Measurements from ENCODE around the gene ROR2.

The ROR2 gene

GRCh38 chr9:91736898-91737601 lies 213.0 kb downstream of the ROR2 start:
- no peak for DNase-seq (ENCODE audit: low read depth)

DNA sequence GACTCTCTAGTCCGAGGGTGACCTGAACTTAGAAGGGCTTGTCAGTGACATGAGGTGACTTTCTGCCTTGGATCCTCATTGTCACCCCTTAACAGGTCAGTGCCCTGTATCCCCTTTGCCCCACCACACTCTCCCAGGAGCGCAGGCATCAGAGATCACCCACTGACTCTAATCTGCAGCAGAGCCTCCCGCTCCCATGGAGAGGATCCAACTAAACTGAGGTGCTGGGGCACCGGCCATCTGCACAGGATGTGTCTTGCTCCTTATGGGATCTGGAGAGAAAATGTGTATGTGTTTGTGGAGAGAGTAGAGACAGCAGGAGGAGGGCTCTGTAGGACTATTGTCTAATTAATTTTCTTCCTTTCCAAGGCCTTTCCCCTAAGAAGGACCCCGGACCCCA lies 213.7 kb downstream of the ROR2 start:
- DNase-seq (ENCODE audit: low read depth) = no peak

- DNase-seq (ENCODE audit: low read depth) = no peak
Measured at GRCh38 chr9:91735049-91735448, 215.0 kb downstream of the ROR2 start.

DNA sequence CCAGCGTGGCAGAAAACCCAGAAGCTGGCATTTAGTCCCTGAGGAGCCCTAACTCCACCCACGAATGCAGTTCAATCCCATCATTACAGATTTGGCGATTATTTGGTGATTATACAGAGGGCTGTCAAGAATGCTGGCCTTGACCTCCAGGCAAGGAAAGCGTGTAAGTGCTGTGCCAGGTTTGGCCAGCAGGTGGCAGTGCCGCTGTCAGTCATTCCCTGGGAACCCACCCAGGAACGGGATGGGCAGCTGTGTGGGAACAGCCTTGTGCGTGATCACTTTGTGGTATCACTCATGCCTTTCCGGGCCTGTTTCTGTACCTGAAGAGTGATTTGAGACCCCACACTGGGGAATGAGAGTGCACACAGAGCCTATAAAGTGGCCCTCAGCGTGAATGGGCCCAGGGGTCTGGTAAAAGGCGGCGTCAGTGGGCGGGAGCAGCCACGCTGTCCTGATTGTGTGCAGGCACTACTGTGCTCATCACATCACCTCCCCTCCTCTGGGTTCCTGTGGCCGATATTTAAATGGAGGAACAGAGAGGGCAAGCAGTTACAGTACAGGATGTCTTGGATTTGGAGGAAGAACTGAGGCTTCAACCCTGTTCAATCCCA lies 215.6 kb downstream of the ROR2 start:
- DNase-seq (ENCODE audit: low read depth) = no peak

DNA sequence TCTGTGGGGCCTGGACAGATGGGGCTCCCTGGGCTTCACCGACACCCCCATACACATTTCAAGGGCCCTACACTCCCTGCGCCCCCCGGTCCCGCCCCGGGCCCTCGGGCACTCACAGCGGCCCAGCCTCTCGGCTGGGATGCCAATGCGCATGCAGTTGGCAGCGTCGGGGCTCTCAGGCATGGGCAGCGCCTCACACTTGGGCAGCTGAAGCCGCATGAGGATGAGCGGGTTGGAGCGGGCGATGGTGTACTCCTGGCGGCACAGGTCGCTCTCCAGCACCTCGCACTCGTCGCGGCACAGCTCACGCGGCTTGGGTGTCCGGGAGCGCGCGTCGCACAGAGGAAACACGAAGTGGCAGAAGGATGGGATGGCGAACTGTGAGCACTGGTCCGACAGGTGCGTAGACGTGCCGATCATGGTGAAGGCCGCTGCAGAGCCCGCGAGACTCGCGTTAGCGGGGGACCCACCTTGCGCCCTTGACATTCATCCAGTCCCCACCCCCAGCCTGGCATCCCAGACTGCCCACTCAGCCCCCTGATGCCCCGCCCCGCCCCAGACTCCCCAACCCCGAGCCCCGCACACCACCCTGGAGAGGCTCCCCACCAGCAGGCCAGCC lies 216.9 kb downstream of the ROR2 start:
- no peak for DNase-seq (ENCODE audit: low read depth)

DNA sequence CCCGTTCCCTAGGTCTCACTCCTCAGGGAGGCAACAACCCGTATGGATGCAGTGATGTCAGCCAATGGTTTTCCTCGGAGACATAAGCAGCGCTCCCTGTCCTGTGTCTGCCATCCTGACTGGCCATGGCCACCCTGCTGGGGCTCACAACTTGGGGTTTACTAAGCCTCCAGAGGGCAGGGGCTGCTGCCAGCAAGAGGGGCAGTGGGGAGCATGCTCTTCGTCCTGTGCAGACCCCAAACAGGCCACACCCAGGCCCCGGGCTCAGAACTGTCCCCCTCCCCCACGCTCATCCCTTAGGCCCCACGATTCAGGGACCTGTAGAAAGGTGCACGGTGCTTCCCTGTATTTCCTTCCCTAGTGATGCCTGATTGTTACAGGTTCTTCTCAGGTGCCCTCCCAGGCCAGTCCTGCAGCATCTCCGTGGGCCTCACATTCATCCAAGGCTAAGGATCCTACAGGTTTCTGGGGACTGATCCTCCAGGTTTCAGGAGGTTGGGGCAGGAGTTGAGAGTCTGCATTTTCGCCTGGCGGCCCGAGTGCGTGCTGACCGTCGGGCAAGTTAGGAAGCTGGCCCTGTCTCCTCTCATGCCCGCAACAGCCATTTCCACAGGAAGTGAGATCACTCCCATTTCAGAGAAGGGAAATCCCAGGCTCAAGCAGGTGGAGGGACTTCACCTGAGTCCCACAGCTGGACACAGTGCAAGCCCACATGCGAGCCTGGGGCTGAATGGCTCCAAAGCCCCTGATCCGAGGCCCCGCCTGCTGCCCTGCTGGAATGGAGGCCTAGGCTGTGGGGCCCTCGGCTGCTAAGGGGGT lies 217.6 kb downstream of the ROR2 start:
- DNase-seq (ENCODE audit: low read depth) = no peak

DNA sequence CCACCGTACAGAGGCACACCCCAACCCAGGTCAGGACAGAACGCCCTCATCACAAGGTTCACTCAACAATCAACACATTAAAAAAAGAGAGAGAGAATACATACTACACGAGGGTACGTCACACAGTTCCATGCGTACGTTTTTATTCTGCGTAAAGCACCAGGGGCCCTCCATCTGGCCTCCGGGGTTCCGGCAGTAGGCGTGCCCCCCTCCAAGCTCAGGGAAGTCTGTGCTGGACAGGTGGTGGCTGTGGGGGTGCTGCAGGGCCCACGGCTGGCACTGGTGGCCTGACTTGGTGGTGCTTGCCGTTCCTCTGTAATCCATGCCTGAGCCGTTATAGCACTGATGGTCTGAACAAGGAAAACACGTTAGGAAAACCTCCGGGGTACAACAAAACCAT lies 219.2 kb downstream of the ROR2 start:
- no peak for DNase-seq (ENCODE audit: low read depth)

GRCh38 chr9:91729558-91729842 lies 220.5 kb downstream of the ROR2 start:
- DNase-seq (ENCODE audit: low read depth) = no peak

DNA sequence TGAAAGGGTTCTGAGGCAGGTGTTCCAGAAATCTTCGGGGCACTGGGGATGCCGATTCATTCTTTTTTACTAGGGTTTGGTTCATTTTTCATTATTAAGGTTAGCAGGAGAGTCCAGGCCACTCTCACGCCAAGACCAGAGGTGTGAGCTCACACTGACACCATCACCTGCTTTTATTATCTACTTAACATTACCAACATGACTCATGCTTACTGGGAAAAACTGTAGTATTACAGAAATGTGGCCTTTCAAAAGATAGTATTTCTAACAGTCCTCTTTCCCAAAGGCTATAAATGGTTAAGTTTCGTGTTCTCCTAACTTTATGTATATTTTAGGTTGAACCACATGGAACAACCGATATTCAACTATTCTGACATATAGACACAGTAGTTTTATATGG lies 222.1 kb downstream of the ROR2 start:
- no peak for DNase-seq (ENCODE audit: low read depth)

DNA sequence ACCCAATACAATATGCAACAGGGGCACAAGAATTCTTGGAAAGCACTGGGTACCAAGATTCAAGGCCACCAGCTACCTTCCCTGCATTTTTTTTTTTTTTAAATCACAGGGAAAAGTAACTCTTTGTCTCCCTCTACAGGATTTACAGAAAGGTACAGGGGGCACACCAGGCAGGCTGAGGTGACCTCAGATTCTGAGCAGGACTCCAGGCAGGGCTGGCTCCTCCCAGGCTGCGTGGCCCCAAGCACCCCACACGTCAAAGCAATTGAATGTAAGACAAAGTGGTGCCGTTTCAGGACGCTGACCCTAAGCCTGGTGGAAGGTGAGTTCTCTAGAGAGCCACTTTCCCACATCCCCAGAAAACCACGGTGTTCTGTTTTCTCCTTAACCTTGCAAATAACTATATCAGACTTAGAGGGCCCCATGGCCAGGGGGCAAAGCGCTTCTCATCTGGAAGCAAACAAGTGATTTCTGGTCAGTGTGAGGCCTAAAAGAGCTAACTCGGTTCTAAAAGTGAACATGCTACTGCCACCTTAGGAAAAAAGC lies 222.6 kb downstream of the ROR2 start:
- DNase-seq (ENCODE audit: low read depth) = no peak

GRCh38 chr9:91726406-91727100 lies 223.5 kb downstream of the ROR2 start:
- no peak for DNase-seq (ENCODE audit: low read depth)

DNA sequence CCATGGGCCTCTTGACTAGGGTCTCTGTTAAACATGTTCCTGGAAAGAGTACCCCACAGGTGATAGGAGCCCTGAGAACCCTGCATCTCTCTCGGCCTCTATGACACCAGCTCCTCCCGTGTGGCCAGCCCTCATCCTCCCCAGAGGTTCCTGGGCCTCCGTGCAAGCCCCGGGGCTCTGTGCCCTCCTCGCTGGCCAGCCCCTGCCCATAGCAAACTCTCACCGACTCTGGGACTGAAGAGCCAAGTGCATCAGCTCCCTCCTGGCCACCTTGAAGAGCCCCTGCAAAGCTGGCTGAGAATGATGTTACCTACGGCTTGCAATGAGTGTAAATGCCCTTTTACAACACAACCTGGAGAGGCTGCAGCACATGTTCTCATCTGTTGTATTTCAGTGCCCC lies 224.4 kb downstream of the ROR2 start:
- DNase-seq (ENCODE audit: low read depth) = no peak

- DNase-seq (ENCODE audit: low read depth) = no peak
Measured at GRCh38 chr9:91724609-91725505, 225.2 kb downstream of the ROR2 start.

DNA sequence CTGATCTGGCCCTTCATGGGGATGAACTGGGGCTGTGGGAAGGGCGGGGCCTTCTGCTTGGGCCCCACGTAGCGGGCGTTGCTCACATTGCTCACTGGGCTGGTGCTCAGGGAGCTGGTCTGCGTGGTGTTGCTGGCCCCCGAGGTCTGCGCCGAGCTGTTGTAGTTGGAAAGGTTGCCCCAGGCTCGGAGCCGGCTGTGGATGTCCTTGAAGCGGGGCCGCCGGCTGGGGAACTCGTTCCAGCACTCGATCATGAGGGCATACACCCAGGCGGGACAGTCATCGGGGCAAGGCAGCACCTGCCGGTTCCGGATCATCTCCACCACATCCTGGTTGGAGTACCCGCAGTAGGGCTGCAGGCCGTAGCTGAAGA lies 226.0 kb downstream of the ROR2 start:
- DNase-seq (ENCODE audit: low read depth) = no peak

DNA sequence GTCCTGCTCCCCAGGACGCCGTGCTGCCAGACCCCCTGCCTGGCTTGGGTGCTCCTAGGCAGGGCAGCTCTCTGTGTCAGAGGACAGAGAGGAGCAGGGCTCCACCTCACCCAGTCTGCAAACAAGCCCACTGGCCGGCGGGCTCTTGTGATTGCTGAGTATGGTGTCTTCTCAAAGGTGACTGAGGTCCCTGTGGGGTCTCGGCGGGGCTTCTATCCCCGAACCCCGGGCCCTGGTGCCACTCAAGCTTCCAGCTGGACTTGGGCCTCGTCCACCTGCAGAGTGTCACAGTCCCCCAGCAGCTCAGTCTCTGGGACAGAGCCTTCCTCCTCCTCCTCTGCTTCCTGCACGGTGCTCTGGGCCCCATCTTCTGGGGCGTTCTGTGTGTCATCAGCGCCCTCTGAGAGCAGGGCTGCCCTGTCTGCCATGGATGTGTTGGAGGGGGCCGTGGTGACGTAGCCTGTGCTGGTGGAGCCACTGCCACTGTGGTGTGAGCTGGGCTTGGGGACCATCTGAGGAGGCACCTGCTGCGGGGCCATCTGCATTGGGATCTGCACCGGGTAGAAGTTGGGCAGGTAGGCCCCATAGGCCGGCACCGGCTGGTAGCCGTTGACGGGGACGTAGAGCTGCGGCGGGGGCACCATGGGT lies 226.5 kb downstream of the ROR2 start:
- no peak for DNase-seq (ENCODE audit: low read depth)

DNA sequence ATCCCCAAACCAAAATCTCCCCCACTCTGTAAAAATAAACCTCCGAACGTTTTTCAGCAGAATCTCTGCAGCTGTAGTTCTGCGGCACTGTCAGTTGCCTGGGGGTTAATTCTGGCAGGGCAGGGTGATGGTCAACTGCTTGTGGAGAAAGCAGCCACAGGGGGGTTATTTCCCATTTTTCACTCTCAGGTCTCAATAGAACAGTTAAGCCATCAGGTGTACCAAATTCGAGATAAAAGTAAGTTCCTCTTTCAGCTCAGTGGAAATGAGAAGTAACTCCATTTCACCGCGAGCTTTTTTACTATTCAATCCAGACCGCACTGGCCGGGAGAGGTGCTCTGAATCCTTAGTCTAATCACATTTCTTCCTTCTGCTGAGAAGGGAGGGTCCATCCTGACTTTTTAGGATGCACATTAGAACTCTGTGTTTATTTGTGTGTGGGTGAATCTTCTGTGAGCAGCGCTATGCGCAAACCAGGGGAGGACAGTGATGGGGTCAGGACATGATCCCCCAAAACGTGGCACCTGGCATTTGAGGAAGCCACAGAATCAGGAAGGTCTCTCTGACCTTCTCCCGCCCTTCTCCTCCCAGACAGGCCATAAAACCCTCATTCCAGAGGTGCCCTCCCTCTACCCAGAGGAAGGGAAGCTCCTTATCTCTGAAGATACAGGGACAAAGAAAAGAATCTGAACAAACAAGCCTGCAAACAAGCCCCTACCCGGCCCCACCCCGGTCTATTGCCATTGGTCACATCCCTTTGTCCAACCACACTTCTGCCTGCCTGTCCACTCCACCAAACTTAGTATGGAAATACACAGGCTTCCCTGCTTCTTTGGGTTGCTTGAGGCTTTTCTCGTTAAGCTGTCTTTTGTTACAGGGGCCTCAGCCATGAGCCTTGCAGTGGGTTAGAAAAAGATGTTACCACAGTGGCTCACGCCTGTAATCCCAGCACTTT lies 229.0 kb downstream of the ROR2 start:
- no peak for DNase-seq (ENCODE audit: low read depth)

- DNase-seq (ENCODE audit: low read depth) = no peak
Measured at GRCh38 chr9:91720313-91720712, 229.7 kb downstream of the ROR2 start.

DNA sequence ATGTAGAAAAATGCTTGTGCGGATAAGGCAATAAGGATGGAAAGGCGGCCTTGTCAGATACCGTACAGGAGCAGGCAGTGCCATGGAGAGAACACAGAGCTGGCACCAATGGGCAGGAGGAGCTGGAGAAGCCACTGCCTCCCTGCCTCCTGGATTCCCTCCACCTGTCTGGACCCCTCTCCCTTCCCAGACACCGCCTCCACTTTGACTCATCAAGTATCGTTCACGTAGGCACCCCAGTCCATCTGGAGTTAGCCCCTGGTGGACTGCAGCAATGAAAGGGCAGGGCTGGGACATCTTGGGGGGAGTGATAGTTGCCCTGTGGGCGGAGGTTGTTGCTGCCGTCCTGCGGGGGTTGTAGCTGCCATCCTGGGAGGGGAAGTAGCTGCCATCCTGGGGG lies 232.0 kb downstream of the ROR2 start:
- DNase-seq (ENCODE audit: low read depth) = no peak

DNA sequence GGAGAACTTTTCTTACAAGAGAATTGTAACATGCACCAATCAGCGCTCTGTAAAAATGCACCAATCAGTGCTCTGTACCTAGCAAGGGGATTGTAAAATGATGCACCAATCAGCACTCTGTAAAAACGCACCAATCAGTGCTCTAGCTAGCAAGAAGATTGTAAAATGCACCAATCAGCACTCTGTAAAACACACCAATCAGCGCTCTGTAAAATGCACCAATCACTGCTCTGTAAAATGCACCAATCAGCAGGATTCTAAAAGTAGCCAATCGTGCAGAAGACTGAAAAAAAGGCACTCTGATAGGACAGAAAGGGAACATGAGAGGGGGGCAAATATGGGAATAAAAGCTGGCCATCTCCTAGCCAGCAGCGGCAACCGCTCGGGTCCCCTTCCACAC lies 233.2 kb downstream of the ROR2 start:
- no peak for DNase-seq (ENCODE audit: low read depth)
